Hepatocyte (in vitro differentiated cells): ENCODE data around the gene DCAF15. TPM values are rescaled to one million over a fixed set of nuclear protein-coding genes. Genes with fewer than 3 reads are reported as not detected.
"Not testable (repeated sequence)": the region's sequence is repeated elsewhere in the genome, so short reads cannot be mapped to it uniquely, and the experiment has no call there.

ENCODE experiments used
- DNase-seq: peaks from one replicate; pipeline ENCODE4 v3.0.0-alpha.2; 2016; ENCODE audit warnings: low spot score
- H2AFZ ChIP-seq: fragments of 200-600 bp; sonication (generic); 2 replicates; pipeline ENCODE4 v1.6.0; 2016; ENCODE audit warnings: antibody characterized with exemption, mild to moderate bottlenecking
- H3K27ac ChIP-seq: fragments of 200-600 bp; sonication (generic); 2 replicates; pipeline ENCODE4 v1.5.1; 2016; ENCODE audit warnings: mild to moderate bottlenecking
- H3K27me3 ChIP-seq: fragments of 200-600 bp; sonication (generic); 2 replicates; pipeline ENCODE4 v1.6.1; 2016
- H3K36me3 ChIP-seq: fragments of 200-600 bp; sonication (generic); replicated peaks from 2 replicates; pipeline ENCODE4 v1.5.1; 2016; ENCODE audit warnings: low read depth; ENCODE audit not compliant: insufficient read depth
- H3K4me1 ChIP-seq: fragments of 200-600 bp; sonication (generic); 2 replicates; pipeline ENCODE4 v1.5.1; 2016; ENCODE audit warnings: mild to moderate bottlenecking, moderate library complexity; ENCODE audit not compliant: insufficient read depth
- H3K4me2 ChIP-seq: fragments of 200-600 bp; sonication (generic); 2 replicates; pipeline ENCODE4 v1.6.0; 2016
- H3K4me3 ChIP-seq: fragments of 200-600 bp; sonication (generic); 2 replicates; pipeline ENCODE4 v1.5.1; 2016; ENCODE audit warnings: mild to moderate bottlenecking
- H3K79me2 ChIP-seq: fragments of 200-600 bp; sonication (generic); 2 replicates; pipeline ENCODE4 v1.6.0; 2017; ENCODE audit warnings: mild to moderate bottlenecking
- H3K9me2 ChIP-seq: fragments of 200-600 bp; sonication (generic); replicated peaks from 2 replicates; pipeline ENCODE4 v1.6.0; 2017; ENCODE audit warnings: mild to moderate bottlenecking; ENCODE audit not compliant: insufficient read depth
- H3K9me3 ChIP-seq: fragments of 200-600 bp; sonication (generic); 2 replicates; pipeline ENCODE4 v1.5.1; 2016; ENCODE audit warnings: low read depth, mild to moderate bottlenecking
- H4K20me1 ChIP-seq: fragments of 200-600 bp; sonication (generic); 2 replicates; pipeline ENCODE4 v1.6.0; 2016; ENCODE audit warnings: mild to moderate bottlenecking; ENCODE audit not compliant: insufficient read depth, poor library complexity, severe bottlenecking
- EZH2 ChIP-seq: fragments of 200-600 bp; sonication (generic); IDR thresholded peaks from 2 replicates; pipeline ENCODE4 v1.6.1; 2016; ENCODE audit warnings: antibody characterized with exemption, mild to moderate bottlenecking, borderline replicate concordance
- EZH2phosphoT487 ChIP-seq: fragments of 200-600 bp; sonication (generic); IDR thresholded peaks from one replicate; pipeline ENCODE4 v1.6.1; 2018; ENCODE audit warnings: antibody characterized with exemption, mild to moderate bottlenecking, low read depth, moderate library complexity; ENCODE audit not compliant: unreplicated experiment, severe bottlenecking
- WGBS: methylation state at CpG from one replicate; pipeline ENCODE4 v1.1.6; 2016; ENCODE audit warnings: low lambda C conversion rate; ENCODE audit errors: missing lambda C conversion rate; 5-methylcytosine and 5-hydroxymethylcytosine counted together
- polyA plus RNA-seq: library from polyadenylated mRNA; unstranded; fragments of >200 nt; fragmentation: Nextera tagmentation; extraction: Ambion mirVana; gene quantifications from 2 replicates; pipeline ENCODE4 v1.2.1, GENCODE V29; 2016
- total RNA-seq: library from RNA; depleted of rRNA; stranded (reverse); fragments of >200 nt; gene quantifications from 2 replicates; pipeline ENCODE4 v1.2.3, GENCODE V29; 2014
- TF ChIP-seq, protein P1 (sequence below): fragments of 200-600 bp; sonication (generic); IDR thresholded peaks from 2 replicates; pipeline ENCODE4 v1.5.1; 2016; ENCODE audit warnings: antibody characterized with exemption, mild to moderate bottlenecking; ENCODE audit not compliant: poor library complexity

DCAF15 gene
- total and polyA plus RNA-seq, 2 experiments from 2014 or later = 13.4 to 16.4 TPM

GRCh38 chr19:13968999-13969398, 16.7 kb downstream of the DCAF15 start:
- Histone ChIP-seq H2AFZ (no peak overlapping the region), H3K27me3 (no peaks in the 10 kb centered on the region), H3K4me1 (no peaks in the 10 kb centered on the region), H3K9me2 (no peaks in the 10 kb centered on the region), H3K27ac (no peak overlapping the region), H3K4me2 (no peak overlapping the region), H4K20me1 (no peaks in the 10 kb centered on the region), H3K9me3 (no peaks in the 10 kb centered on the region), H3K79me2 (no peaks in the 10 kb centered on the region), H3K36me3 (no peaks in the 10 kb centered on the region), H3K4me3 (no peak overlapping the region)
- TF ChIP-seq EZH2 (no peak), EZH2phosphoT487 (no peak)
- TF ChIP-seq, protein P1, sequence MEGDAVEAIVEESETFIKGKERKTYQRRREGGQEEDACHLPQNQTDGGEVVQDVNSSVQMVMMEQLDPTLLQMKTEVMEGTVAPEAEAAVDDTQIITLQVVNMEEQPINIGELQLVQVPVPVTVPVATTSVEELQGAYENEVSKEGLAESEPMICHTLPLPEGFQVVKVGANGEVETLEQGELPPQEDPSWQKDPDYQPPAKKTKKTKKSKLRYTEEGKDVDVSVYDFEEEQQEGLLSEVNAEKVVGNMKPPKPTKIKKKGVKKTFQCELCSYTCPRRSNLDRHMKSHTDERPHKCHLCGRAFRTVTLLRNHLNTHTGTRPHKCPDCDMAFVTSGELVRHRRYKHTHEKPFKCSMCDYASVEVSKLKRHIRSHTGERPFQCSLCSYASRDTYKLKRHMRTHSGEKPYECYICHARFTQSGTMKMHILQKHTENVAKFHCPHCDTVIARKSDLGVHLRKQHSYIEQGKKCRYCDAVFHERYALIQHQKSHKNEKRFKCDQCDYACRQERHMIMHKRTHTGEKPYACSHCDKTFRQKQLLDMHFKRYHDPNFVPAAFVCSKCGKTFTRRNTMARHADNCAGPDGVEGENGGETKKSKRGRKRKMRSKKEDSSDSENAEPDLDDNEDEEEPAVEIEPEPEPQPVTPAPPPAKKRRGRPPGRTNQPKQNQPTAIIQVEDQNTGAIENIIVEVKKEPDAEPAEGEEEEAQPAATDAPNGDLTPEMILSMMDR = no peak
- no peak for DNase-seq
- 96% methylated on average over 18 of the region's 18 CpGs for WGBS

GRCh38 chr19:13969897-13970296, 17.6 kb downstream of the DCAF15 start:
- 93% methylated on average over 18 of the region's 18 CpGs for WGBS
- TF ChIP-seq, protein P1 = no peak
- TF ChIP-seq EZH2phosphoT487 (no peak), EZH2 (no peak)
- DNase-seq = no peak
- Histone ChIP-seq H3K27ac (no peak overlapping the region), H3K4me2 (no peak overlapping the region), H2AFZ (no peak overlapping the region), H3K9me2 (no peaks in the 10 kb centered on the region), H3K4me3 (no peak overlapping the region), H3K27me3 (no peaks in the 10 kb centered on the region), H3K9me3 (no peaks in the 10 kb centered on the region), H3K4me1 (no peaks in the 10 kb centered on the region), H4K20me1 (no peaks in the 10 kb centered on the region), H3K79me2 (no peaks in the 10 kb centered on the region), H3K36me3 (no peaks in the 10 kb centered on the region)

DNA sequence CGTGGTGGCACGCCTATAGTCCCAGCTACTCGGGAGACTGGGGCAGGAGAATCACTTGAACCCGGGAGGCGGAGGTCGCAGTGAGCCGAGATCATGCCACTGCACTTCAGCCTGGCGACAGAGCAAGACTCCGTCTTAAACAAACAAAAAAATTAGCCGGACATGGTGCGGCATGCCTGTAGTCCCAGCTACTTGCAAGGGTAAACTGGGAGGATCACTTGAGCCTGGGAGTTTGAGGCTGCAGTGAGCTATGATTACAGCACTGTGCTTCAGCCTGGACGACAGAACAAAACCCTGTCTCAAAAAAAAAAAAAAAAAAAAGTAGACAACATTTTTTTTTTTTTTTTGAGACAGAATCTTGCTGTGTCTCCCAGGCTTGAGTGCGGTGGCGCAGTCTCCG, 19.6 kb downstream of the DCAF15 start:
- H3K4me3 ChIP-seq, H3K36me3 ChIP-seq, H3K27ac ChIP-seq, H3K27me3 ChIP-seq, H2AFZ ChIP-seq, H3K9me2 ChIP-seq, H3K9me3 ChIP-seq, H3K4me2 ChIP-seq, H4K20me1 ChIP-seq, H3K79me2 ChIP-seq, DNase-seq, H3K4me1 ChIP-seq: not testable (repeated sequence)
- WGBS = 97% methylated on average over 15 of the region's 15 CpGs

DNA sequence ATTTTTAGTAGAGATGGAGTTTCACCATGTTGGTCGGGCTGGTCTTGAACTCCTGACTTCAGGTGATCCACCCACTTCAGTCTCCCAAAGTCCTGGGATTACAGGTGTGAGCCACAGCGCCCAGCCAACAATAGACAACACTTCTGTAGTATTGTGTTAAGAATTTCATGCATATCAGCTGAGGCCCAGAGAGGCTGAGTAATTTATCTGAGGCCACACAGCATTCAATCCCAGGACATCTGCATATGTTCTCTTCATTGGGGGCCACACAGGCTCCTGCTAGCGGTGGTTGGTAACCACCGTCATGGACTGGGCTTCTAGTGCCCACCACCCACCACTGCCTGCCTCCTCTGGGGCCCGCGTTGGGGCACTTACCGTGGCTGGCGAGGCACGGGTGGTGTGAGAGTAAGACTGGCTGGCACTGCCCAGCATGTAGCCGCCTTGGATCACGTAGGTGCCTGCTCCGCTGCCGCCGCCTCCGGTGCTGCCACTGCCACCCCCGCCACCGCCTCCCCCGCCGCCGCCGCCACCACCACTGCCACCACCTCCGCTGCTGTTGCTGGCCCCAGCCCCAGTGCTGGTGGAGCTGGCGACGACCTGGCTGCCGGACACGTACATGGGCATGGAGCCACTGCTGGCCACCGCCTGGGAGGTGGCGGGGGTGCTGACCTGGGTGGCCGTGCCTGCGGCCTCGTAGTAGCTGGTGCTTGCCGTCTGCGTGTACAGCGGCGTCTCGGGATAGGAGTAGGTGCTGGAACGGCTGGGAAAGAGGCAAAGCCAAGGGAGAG, 20.3 kb downstream of the DCAF15 start:
- no peak for DNase-seq
- Histone ChIP-seq H3K79me2 (no peaks in the 10 kb centered on the region), H2AFZ (no peak overlapping the region), H3K4me1 (no peaks in the 10 kb centered on the region), H3K27me3 (no peaks in the 10 kb centered on the region), H4K20me1 (no peaks in the 10 kb centered on the region), H3K36me3 (no peaks in the 10 kb centered on the region), H3K9me2 (no peaks in the 10 kb centered on the region), H3K4me3 (no peak overlapping the region), H3K27ac (no peak overlapping the region), H3K9me3 (no peaks in the 10 kb centered on the region), H3K4me2 (no peak overlapping the region)
- TF ChIP-seq, protein P1 = no peak
- TF ChIP-seq EZH2phosphoT487 (no peak), EZH2 (no peak)
- 96% methylated on average over 25 of the region's 37 CpGs for WGBS

DNA sequence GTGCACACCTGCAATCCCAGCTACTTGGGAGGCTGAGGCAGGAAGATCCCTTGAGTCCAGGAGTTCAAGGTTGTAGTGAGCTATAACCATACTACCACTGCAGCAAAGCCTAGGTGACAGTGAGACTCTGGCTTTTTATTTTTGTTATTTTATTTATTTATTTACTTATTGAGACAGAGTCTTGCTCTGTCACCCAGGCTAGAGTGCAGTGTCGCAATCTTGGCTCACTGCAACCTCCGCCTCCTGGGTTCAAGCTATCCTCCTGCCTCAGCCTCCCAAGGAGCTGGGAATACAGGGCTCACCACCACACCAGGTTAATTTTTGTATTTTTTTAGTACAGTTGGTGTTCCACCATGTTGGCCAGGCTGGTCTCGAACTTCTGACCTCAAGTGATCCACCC, 21.2 kb downstream of the DCAF15 start:
- not testable (repeated sequence) for H3K4me2 ChIP-seq, H3K79me2 ChIP-seq, H3K4me3 ChIP-seq, H3K36me3 ChIP-seq, H4K20me1 ChIP-seq, DNase-seq, H3K9me2 ChIP-seq, H3K27ac ChIP-seq, H3K27me3 ChIP-seq, H2AFZ ChIP-seq, H3K4me1 ChIP-seq, H3K9me3 ChIP-seq
- 100% methylated on average over 3 of the region's 3 CpGs for WGBS
